Uterus (tissue), 4 donors: ENCODE data around the gene STX5. TPM values are rescaled to one million over a fixed set of nuclear protein-coding genes. Genes with fewer than 3 reads are reported as not detected.
"Not testable (repeated sequence)": the region's sequence is repeated elsewhere in the genome, so short reads cannot be mapped to it uniquely, and the experiment has no call there.

Experiments
- DNase-seq, 2 donors: peaks; one replicate each; pipeline ENCODE4 v3.0.0-alpha.2; 2019 to 2020
- H3K27ac ChIP-seq, 2 donors: fragments of 200-600 bp; sonication (generic); 1 replicate in 1 of 2; 2 replicates in 1 of 2; pipeline ENCODE4 v1.5.1; 2016 to 2018
- H3K27me3 ChIP-seq, 2 donors: fragments of 200-600 bp; sonication (generic); one replicate each; pipeline ENCODE4 v1.5.1; 2018 to 2019; ENCODE audit warnings: control low read depth in 1 of 2
- H3K36me3 ChIP-seq, 2 donors: fragments of 200-600 bp; sonication (generic); one replicate each; pipeline ENCODE4 v1.5.1; 2019; ENCODE audit warnings: control low read depth in 1 of 2
- H3K4me1 ChIP-seq, 2 donors: fragments of 200-600 bp; sonication (generic); one replicate each; pipeline ENCODE4 v1.5.1; 2018 to 2019; ENCODE audit warnings: control low read depth in 1 of 2
- H3K4me3 ChIP-seq, 2 donors: fragments of 200-600 bp; sonication (generic); 1 replicate in 1 of 2; 2 replicates in 1 of 2; pipeline ENCODE4 v1.5.1; 2018 to 2019; ENCODE audit warnings: mild to moderate bottlenecking in 1 of 2
- H3K9me3 ChIP-seq, 2 donors: fragments of 200-600 bp; sonication (generic); one replicate each; pipeline ENCODE4 v1.5.1; 2019; ENCODE audit warnings: control low read depth in 1 of 2
- POLR2A ChIP-seq, 2 donors: fragments of 450-650 bp; IDR thresholded peaks; one replicate each; pipeline ENCODE4 v1.6.1; 2016; ENCODE audit warnings: antibody characterized with exemption in 2 of 2, mild to moderate bottlenecking in 1 of 2, moderate library complexity in 1 of 2
- intact Hi-C: fragments of 100-400 bp; cut with DNase I; formaldehyde crosslinking; loops from one replicate; pipeline ENCODE4 v1.15.1; 2023; ENCODE audit warnings: low total_unique reads
- total RNA-seq, 4 donors: library from RNA; depleted of rRNA in 3 of 4; stranded (reverse); fragments of >200 nt in 3 of 4; gene quantifications; one replicate each; pipeline versions ENCODE4 v1.1.0 to v1.2.4, GENCODE V29; 2014 to 2023
- TF ChIP-seq, protein P1 (sequence below), 4 experiments: fragments of 200-600 bp in 2 of 4; fragments of 450-650 bp in 2 of 4; sonication (generic) in 2 of 4; IDR thresholded peaks; one replicate each; pipeline ENCODE4 v1.5.1; 2016 to 2019; ENCODE audit warnings: antibody characterized with exemption in 4 of 4, mild to moderate bottlenecking in 2 of 4, moderate library complexity in 1 of 4
- donor health status: DM: yes; HTN: yes; CAD: no.

Gene STX5
- total RNA-seq, 4 donors from 2014 or later = 36.5 to 73.5 (median 55.2) TPM

DNA sequence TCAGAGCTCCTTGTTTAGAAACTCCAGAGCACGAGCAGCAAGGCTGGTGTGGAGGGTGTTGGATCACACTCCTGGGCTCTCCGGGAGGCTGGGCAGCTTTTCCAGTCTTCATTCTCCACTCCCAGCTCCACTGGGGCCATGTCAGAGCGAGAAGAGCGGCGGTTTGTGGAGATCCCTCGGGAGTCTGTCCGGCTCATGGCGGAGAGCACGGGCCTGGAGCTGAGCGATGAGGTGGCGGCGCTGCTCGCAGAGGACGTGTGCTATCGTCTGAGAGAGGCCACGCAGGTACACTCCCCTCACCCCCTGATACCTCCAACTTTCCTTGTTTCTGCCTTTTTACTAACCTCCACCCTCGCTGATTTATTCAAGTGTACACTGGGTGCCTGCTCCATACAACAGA lies 56.2 kb downstream of the STX5 start:
- intact Hi-C loops = no loop called here
- Histone ChIP-seq H3K27ac (no peak overlapping the region), H3K36me3 (no peaks in the 10 kb centered on the region)

DNA sequence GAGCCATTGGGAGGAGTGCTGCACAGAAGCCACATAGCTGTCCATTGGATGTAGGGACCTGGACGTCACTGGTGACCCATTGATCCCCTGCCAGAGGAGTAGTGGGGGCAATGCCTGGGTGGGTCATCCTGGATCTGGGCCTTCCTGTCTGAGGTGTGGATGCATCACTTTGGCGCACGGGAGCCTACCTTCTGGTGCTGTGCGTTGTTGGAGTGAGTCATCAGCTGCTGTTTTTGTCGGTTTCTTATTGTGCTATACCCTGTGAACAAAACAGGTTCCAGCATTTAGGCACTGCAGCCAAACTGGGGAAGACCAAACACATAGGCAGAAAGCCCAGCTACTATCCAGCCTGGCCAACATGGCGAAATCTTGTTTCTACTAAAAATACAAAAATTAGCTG lies 57.4 kb downstream of the STX5 start:
- peaks cover 0 to 10% of the 10 kb centered on the region in 2 donors for H3K4me1 ChIP-seq
- no peaks in the 10 kb centered on the region for H3K9me3 ChIP-seq
- H3K27ac ChIP-seq = no peak overlapping the region
- no peak overlapping the region for H3K4me3 ChIP-seq
- no peaks in the 10 kb centered on the region for H3K36me3 ChIP-seq
- no peak for DNase-seq
- TF ChIP-seq, protein P1, sequence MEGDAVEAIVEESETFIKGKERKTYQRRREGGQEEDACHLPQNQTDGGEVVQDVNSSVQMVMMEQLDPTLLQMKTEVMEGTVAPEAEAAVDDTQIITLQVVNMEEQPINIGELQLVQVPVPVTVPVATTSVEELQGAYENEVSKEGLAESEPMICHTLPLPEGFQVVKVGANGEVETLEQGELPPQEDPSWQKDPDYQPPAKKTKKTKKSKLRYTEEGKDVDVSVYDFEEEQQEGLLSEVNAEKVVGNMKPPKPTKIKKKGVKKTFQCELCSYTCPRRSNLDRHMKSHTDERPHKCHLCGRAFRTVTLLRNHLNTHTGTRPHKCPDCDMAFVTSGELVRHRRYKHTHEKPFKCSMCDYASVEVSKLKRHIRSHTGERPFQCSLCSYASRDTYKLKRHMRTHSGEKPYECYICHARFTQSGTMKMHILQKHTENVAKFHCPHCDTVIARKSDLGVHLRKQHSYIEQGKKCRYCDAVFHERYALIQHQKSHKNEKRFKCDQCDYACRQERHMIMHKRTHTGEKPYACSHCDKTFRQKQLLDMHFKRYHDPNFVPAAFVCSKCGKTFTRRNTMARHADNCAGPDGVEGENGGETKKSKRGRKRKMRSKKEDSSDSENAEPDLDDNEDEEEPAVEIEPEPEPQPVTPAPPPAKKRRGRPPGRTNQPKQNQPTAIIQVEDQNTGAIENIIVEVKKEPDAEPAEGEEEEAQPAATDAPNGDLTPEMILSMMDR (IDR thresholded peaks at IDR 0.05) = no peak
- no peak for TF ChIP-seq POLR2A (IDR thresholded peaks at IDR 0.05)
- no peaks in the 10 kb centered on the region for H3K27me3 ChIP-seq
- intact Hi-C loops = no loop called here

More for the DNA sequence above, 56.2 kb downstream of the STX5 start:
- no peak for TF ChIP-seq POLR2A (IDR thresholded peaks at IDR 0.05)
- TF ChIP-seq, protein P1 (IDR thresholded peaks at IDR 0.05) = no peak
- DNase-seq = no peak
- Histone ChIP-seq H3K27me3 (no peaks in the 10 kb centered on the region), H3K4me1 (no peaks in the 10 kb centered on the region), H3K9me3 (no peaks in the 10 kb centered on the region), H3K4me3 (no peak overlapping the region)

DNA sequence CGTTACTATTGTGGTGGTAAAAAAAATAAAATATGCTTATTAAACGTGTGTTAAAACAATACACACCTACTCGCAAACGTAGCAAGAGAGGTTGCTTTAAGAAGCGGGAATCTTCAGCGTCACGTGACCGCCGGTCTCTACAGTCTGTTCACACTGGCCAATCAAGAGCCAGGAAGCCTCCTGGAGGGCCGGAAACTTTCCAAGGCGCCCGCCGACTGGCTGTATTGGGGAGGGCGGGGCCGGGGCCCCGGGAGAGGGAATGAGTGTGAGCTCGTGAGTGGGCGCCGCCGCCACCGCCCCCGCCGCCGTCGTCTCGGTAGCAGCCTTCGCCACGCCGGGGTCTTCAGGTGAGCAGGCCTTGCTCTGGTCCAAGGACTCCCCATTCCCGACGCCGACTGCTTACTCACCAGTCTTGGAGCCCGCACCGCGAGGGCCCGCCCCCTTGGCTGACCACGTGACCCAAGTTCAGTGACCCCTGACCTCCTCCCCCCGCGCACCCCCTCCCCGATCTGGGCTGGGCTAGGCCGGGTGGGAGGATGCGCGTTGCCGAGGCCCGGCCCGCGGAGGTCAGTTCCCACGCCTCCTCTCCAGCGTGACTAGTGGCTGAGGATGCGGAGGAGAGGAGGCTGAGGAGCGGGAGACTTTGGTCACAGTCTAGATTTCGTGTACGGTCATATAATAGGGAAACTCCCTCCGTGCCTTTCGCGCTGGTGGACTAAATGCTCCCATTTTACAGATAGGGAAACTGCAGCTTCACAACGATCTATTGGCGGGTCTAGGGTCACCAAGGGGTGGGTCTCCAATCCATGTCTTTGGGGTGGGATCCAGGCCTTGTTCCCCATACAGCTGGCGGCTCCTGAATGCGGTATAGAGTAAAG lies 60.5 kb downstream of the STX5 start, which contains the start of gene TAF6L:
TSS of gene TAF6L (plus strand) at position 253 of the 878 bp plus-strand sequence. CDS start 4,388 bp downstream, outside the sequence.
- Histone ChIP-seq H3K9me3 (no peaks in the 10 kb centered on the region), H3K4me3 (peak within 1 kb of the TSS; percentile 57 to 66), H3K27ac (peak within 1 kb of the TSS; percentile 94 to 96), H3K36me3 (no peaks in the 10 kb centered on the region), H3K4me1 (peaks cover 0 to 10% of the 10 kb centered on the region in 2 donors), H3K27me3 (no peaks in the 10 kb centered on the region)
- intact Hi-C loops = no loop called here
- TF ChIP-seq, protein P1 (IDR thresholded peaks at IDR 0.05) = no peak
- peak in 1 of 2 donors; percentile 54 for TF ChIP-seq POLR2A (IDR thresholded peaks at IDR 0.05)
- peak; percentile 98 to 99 for DNase-seq

DNA sequence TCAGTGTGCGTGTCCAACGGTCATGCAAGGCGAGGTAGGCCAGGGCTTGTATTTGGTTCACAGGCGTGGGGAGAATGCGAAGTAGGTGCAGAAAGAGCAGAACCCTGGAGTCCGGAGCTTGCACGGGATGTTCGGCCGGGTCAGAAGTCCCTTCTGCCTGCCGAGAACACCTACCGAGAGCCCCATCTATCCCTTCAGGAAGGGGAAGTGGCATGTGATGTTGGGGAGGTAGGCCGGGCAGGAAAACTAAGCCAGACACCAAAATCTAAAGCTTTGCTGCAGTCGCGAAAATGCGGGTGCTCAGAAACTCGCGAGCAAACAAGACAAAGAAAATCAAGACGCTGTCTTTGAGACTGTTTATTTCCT lies 61.1 kb downstream of the STX5 start:
- H3K27ac ChIP-seq = peak overlapping the region; percentile 94 to 96
- H3K36me3 ChIP-seq = no peaks in the 10 kb centered on the region
- peak overlapping the region; percentile 57 to 66 for H3K4me3 ChIP-seq
- H3K27me3 ChIP-seq = no peaks in the 10 kb centered on the region
- H3K9me3 ChIP-seq = no peaks in the 10 kb centered on the region
- peak; percentile 42 to 47 for DNase-seq
- H3K4me1 ChIP-seq = peaks cover 0 to 10% of the 10 kb centered on the region in 2 donors
- intact Hi-C loops = no loop called here
- no peak for TF ChIP-seq POLR2A (IDR thresholded peaks at IDR 0.05)
- TF ChIP-seq, protein P1 (IDR thresholded peaks at IDR 0.05) = peak in 1 of 4 experiments; percentile 1

DNA sequence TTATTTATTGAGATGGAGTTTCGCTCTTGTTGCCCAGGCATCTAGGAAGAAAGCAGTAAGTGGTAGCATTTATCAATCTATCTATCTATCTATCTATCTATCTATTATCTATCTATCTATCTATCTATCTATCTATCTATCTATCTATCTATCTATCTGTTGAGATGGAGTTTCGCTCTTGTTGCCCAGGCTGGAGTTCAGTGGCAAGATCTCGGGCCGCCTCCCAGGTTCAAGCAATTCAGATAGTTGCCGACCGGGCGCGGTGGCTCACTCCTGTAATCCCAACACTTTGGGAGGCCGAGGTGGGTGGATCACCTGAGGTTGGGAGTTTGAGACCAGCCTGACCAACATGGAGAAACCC lies 71.0 kb downstream of the STX5 start:
- H3K27me3 ChIP-seq, intact Hi-C loops, H3K4me1 ChIP-seq, H3K36me3 ChIP-seq, H3K9me3 ChIP-seq, DNase-seq: not testable (repeated sequence)
- H3K27ac ChIP-seq = peak overlapping the region; percentile 80 to 87
- peak overlapping the region; percentile 68 to 78 for H3K4me3 ChIP-seq
